Forelimb muscle (tissue), 1 donor: ENCODE data around the gene CCDC178. TPM values are rescaled to one million over a fixed set of nuclear protein-coding genes. Genes with fewer than 3 reads are reported as not detected.
"Not testable (repeated sequence)": the region's sequence is repeated elsewhere in the genome, so short reads cannot be mapped to it uniquely, and the experiment has no call there.

Experiments used
- DNase-seq: peaks from one replicate; pipeline ENCODE4 v3.0.0-alpha.2; 2013; ENCODE audit warnings: low read depth
- polyA plus RNA-seq: library from polyadenylated mRNA; unstranded; fragments of 120-200 nt; gene quantifications from one replicate; pipeline ENCODE4 v1.2.1, GENCODE V29; 2013; ENCODE audit not compliant: insufficient read length

Gene CCDC178
- polyA plus RNA-seq, 1 donor: 0.19 TPM

GRCh38 chr18:32983721-32984120 is 456.8 kb downstream of the CCDC178 start:
- DNase-seq: no peak

- DNase-seq: no peak
Measured at GRCh38 chr18:32980896-32981295, 459.6 kb downstream of the CCDC178 start.

- DNase-seq: no peak
Measured at GRCh38 chr18:32975501-32975900, 465.0 kb downstream of the CCDC178 start.

DNA sequence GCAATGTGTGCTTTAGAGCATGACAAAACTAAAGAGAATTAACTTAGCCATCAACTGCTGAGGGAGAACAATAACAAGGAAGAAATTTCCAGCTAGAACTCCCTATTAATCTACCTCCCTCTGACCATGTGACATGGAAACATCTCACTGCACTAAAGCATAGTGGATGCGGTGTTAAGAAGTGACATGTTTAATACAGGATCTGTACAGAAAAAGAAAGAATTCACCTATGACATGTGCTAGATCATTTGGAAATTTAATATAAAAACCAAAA is 465.4 kb downstream of the CCDC178 start:
- no peak for DNase-seq

DNA sequence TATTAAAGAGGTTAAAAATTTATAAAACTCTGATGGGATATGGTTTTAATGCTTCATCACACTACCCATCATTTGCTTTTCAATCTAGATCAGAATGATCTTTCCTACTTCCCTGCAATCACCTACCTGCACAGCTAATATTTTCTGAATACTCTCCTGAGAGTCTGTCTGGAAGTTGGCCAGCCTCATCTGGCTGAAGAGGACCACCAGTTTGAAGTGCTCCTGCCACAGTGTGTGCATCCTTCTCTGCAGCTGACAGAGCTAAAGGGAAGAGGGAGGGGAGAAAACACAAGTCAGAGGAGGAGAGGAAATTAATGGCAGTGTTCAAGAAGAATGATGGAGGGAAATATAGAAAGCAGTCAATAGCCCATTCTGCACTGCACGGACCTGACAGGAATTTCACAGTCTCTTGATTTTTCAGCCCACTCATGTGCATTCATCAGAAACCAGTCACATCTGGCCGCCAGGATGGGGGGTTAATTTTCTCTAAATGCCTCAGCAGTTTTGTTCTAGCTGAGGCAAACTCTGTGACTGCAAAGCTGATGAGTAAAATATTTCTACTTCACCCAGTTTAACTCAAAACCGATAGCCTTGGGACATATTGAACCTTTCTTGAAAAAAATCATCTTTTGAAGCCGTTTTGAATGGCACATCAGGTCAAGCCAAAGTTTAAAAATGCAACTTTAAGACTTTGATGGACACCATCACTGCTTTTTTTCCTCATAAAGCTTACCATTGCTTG is 465.9 kb downstream of the CCDC178 start:
- DNase-seq: no peak

DNA sequence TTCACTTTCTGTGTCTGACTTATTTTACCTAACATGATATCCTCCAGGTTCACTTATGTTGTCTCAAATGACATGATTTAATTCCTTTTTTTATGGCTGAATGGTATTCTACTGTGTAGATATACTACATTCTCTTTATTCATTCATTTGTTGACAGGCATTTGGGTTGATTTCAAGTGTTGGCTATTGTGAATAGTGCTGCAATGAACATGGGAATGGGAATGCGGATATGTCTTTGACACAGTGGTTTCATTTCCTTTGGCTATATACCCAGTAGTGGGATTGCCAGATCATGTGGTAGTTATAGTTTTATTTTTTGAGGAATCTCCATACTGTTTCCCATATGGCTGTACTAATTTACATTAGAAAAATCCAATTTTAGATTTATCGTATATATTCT is 472.3 kb downstream of the CCDC178 start:
- DNase-seq: no peak

GRCh38 chr18:32966141-32966540 is 474.4 kb downstream of the CCDC178 start:
- DNase-seq: no peak

DNA sequence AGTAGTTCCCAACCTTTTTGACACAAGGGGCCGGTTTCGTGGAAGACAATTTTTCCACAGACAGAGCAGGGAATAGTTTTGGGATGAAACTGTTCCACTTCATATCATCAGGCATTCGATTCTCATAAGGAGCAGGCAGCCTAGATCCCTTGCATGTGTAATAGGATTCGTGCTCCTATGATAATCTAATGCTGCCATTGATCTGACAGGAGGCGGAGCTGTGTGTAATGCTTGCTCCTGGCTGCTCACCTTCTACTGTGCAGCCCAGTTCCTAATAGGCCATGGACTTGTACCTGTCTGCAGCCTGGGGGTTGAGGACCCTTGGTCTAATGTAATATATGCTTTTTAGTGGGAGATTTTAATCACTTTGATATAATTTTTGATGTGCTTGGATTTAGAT is 479.0 kb downstream of the CCDC178 start:
- DNase-seq: no peak

- no peak for DNase-seq
Measured at GRCh38 chr18:32958746-32959145, 481.8 kb downstream of the CCDC178 start.

- DNase-seq: no peak
Measured at GRCh38 chr18:32956591-32957315, 483.8 kb downstream of the CCDC178 start.

DNA sequence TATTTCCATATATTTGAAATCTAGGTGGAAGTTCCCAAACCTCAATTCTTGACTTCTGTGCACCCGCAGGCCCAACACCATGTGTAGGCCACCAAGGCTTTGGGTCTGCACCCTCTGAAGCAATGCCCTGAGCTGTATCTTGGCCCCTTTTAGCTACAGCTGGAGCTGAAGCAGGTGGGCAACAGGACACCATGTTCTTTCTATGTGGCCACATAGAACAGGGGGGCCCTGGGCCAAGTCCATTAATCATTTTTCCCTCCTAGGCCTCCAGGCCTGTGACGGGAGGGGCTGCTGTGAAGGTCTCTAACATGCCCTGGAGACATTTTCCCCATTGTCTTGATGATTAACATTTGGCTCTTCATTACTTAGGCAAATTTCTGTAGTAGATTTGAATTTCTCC is 488.2 kb downstream of the CCDC178 start:
- not testable (repeated sequence) for DNase-seq

- no peak for DNase-seq
Measured at GRCh38 chr18:32937597-32937996, 502.9 kb downstream of the CCDC178 start.

DNA sequence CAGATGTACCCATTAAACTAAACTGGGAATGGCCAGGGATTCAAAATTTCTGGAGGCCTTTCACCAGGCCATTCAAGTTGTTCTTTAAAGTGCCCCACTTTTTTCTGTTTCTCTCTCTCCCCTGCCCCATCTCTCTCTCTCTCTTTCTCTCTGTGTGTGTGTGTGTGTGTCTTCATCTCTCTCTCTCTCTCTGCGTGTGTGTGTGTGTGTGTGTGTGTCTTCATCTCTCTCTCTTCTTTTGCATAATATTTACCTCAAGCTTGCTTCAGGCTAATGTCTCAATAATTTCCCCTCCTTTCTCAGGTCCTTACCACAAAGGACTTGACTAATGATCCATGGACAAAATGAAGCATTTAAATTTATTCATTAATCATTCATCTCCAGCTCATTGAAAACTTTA is 503.5 kb downstream of the CCDC178 start:
- no peak for DNase-seq

DNA sequence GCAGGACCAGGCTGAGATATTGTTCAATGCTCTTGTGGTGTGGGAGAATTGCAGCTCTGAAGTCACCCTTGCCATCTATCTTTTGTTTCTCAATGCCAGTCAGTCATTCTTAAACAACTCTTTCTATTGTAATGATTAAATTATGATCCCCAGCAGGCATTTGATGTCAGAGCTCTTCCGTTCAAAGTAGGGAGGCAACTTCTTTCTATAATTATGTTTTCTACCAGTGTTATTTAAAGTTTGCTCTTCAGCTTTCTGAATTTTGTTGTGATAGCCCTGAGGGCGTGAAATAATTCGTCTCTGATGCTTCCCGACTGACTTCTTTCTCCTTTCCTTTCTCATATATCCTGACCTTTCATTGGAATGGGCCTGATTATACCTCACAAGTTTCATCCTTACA is 506.3 kb downstream of the CCDC178 start:
- no peak for DNase-seq

- no peak for DNase-seq
Measured at GRCh38 chr18:32930695-32931301, 509.7 kb downstream of the CCDC178 start.

DNA sequence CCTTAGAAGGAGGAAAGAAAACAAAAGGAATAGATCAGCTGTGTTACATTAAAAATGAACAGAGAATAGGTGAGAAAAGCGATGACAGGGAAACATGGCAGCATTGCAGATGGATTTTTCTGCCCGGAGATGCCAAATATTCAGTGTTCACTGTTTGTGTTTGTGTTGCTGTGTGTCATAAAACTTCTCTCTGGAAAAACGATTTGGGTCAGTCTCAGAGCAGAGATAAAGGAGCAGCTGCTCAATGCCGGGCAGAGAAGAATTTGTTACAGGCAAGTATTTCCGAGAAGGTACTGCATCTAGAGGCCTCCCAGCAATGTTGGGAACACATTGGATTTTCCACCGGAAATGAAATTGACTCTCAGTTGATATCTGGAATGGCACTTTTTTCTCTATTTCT is 511.3 kb downstream of the CCDC178 start:
- no peak for DNase-seq

- DNase-seq: no peak
Measured at GRCh38 chr18:32922951-32923430, 517.5 kb downstream of the CCDC178 start.

DNA sequence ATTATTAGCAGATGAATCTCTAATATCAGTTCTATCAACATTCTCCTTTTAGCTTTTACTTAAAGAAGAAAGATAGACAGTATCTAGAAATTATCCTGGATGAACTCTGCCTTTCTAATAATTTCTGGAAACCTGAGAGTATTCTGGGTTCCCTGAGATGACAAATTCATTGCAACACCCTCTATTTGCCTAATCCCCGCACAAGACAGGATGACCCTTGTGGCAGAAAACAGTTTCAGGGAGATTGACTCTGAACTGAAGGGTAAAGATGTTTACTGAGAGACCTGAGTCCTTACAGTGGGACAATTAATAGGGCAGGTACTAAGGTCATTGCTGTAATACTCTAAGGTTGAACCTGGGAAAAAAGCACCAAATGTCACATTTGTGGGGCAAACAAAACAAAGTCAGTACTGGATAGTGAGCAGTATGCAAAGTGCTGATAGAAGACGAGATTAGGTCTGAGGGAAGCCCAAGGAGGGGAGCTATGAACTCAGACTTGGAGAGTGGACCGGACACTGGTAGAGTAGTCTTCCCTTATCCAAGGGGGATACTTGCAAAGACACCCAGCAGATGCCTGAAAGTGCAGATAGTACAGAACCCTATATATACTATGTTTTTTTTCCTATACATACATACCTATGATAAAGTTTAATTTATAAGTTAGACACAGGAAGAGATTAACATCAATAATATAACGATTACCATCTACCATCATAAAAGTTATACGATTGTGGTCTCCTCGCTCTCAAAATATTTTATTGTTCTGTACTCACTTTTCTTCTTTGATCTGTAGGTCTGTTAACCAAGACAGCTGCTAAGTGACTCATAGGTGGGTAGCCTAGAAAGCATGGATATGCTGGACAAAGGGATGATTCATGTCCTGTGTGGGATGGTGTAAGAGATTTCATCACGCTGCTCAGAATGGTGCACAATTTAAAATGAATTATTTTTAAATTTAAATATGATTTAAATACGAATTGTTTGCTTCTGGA is 519.4 kb downstream of the CCDC178 start:
- no peak for DNase-seq

DNA sequence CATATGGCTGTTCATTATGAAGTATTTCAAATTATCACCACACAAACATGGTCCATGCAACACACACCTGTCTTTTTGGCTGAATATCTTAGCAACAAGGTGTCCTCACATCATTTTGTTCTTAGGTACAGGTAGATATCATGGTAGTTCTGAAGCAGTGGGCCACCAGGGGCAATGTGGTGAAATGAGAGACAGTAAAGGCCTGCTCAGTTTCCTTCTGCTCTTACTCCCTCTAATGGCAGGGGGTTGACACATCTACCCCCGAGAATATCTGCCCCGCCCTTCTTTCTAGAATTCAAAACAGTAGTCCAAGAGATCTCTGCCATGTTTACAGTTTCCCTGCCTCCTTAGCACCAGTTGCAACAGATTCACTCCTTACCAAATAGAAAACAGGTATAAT is 520.7 kb downstream of the CCDC178 start:
- no peak for DNase-seq

DNA sequence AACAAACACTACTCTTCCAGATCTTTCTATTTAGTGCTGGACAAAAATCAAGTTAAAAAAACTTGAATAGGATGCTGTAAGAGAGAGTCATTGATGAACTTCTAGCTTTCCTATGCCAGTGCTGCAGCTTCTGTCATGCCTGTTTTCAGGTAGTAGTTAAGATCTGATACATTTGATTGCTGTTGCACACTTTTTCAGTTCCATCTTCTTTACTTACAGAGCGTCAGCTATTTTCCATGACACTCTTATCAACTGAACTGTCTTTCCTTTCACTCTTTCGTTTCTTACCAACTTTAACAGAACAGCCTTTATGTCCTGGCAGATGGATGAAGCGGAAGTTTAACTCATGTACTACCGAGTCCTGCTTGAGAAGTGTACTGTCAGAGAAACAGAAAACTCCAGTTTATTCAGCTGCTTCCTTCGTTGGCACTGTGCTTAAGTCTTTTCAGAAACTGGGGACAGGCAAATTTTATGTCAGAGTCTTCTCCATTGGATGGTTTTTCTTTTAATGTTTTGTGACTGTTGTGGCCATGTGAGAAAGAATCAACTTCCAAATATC is 521.8 kb downstream of the CCDC178 start:
- DNase-seq: no peak

DNA sequence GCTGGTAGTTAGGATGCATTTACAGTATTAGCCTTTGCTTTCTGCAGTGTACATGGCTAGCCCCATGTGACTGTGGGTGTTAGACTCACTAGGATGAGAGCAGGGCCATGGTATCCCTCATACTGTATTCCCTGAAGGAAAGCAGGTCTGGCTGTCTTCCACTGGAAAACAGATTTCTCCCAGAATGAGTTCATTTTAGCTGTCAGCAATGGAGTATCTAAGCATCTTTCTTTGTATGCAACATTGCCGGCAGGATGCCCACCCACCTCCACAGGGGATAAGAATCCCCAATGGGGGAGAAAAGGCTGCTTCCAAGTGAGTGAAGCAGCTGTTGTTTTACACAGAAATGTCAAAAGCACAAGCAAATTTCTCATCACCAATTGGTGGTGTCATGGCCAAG is 525.0 kb downstream of the CCDC178 start:
- no peak for DNase-seq
